Testis (tissue), 3 donors: ENCODE measurements around the gene CROCC2. TPM values are rescaled to one million over a fixed set of nuclear protein-coding genes. Genes with fewer than 3 reads are reported as not detected.

Experiments used
- DNase-seq: peaks from one replicate; pipeline ENCODE4 v3.0.0-alpha.2; 2019
- H3K27ac ChIP-seq, 2 donors: fragments of 200-600 bp; sonication (generic); one replicate each; pipeline ENCODE4 v1.5.1; 2019
- H3K27me3 ChIP-seq: fragments of 200-600 bp; sonication (generic); one replicate; pipeline ENCODE4 v1.5.1; 2019
- H3K36me3 ChIP-seq: fragments of 200-600 bp; sonication (generic); one replicate; pipeline ENCODE4 v1.5.1; 2017; ENCODE audit warnings: low read depth; ENCODE audit errors: missing control alignments
- H3K4me1 ChIP-seq: fragments of 200-600 bp; sonication (generic); one replicate; pipeline ENCODE4 v1.5.1; 2019
- H3K4me3 ChIP-seq, 2 donors: fragments of 200-600 bp; sonication (generic); one replicate each; pipeline ENCODE4 v1.5.1; 2017 to 2019
- H3K9me3 ChIP-seq: fragments of 200-600 bp; sonication (generic); one replicate; pipeline ENCODE4 v1.5.1; 2017
- CTCF ChIP-seq, 3 experiments: fragments of 450-650 bp in 2 of 3; fragments of 200-600 bp in 1 of 3; sonication (generic) in 1 of 3; IDR thresholded peaks; one replicate each; pipeline ENCODE4 v1.5.1; 2016 to 2019; ENCODE audit warnings: antibody characterized with exemption in 3 of 3, mild to moderate bottlenecking in 2 of 3, moderate library complexity in 1 of 3
- POLR2A ChIP-seq: fragments of 450-650 bp; IDR thresholded peaks from one replicate; pipeline ENCODE4 v1.6.1; 2017; ENCODE audit warnings: antibody characterized with exemption, mild to moderate bottlenecking, moderate library complexity
- WGBS, 2 donors: methylation state at CpG; one replicate each; pipeline ENCODE4 v1.1.5; 2018; 5-methylcytosine and 5-hydroxymethylcytosine counted together
- intact Hi-C: fragments of 100-400 bp; cut with DNase I; formaldehyde crosslinking; loops from one replicate; pipeline ENCODE4 v1.15.1; 2023; ENCODE audit warnings: low total_unique reads
- polyA plus RNA-seq: library from polyadenylated mRNA; stranded (reverse); fragments of 350-450 nt; fragmentation: Illumina TruSeq; extraction: RNeasy Lipid Tissue Mini Kit (QIAGEN cat#74804); gene quantifications from one replicate; pipeline ENCODE4 v1.2.3, GENCODE V29; 2014; ENCODE audit warnings: low read depth, low replicate concordance; ENCODE audit not compliant: insufficient read depth
- total RNA-seq, 2 donors: library from RNA; depleted of rRNA; stranded (reverse); fragments of >200 nt; gene quantifications; one replicate each; pipeline ENCODE4 v1.2.3, GENCODE V29; 2016

CROCC2 gene
- total and polyA plus RNA-seq, 3 donors from 2014 or later, result 0.43 to 0.55 (median 0.51) TPM

DNA sequence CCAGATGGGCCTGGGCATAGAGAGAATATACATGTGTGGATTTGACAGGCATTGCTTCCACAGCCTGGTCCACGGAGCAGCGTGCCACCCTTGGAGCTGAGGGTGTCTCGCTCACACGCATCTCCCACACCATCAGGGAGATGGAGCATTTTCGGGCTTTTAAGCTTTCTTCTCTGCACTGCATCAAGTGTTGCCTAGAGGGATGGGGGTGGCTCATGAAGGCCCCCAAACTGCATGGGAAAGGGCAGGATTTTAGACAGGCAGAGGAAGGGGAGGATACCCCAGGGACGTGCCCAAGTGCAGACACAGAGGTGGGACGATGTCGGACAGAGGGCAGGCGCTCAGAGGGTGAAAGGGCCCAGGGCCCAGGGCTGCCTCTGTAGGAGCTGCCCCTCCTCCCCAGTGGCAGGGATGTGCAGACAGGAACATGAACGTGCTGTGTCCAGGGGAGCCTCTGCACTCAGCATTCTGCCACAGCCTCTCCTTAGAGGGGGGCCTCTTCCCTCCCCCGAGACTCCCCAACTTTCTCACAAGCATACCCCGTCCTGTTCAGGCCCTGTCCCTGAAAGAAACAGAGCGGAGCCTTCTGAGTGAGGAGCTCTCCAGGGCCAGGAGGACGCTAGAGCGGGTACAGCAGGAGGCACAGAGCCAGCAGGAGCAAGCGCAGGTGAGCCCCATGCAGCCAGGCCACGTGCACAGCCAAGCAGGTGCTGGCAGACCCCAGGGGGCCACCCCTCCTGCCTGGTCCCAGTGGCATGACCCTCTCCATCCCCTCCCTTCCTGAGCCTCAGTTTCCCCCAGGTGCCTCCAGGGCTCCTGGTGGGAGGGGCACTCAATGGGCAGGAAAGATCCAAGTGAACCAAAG lies 49.4 kb downstream of the CROCC2 start:
- Histone ChIP-seq H3K27ac (no peak overlapping the region), H3K27me3 (no peaks in the 10 kb centered on the region), H3K4me3 (no peak overlapping the region), H3K4me1 (peaks cover 34% of the 10 kb centered on the region), H3K36me3 (no peaks in the 10 kb centered on the region), H3K9me3 (no peaks in the 10 kb centered on the region)
- peak; percentile 14 for DNase-seq
- TF ChIP-seq POLR2A (no peak), CTCF (IDR thresholded peaks at IDR 0.05) (no peak)
- intact Hi-C loops, result no loop called here
- WGBS, 2 donors, result 83 to 90% methylated on average over 14 to 17 of the region's 17 CpGs

- intact Hi-C loops, result no loop called here
- WGBS, 2 donors, result 67 to 72% methylated on average over 15 to 16 of the region's 16 CpGs
- Histone ChIP-seq H3K27me3 (no peaks in the 10 kb centered on the region), H3K36me3 (no peaks in the 10 kb centered on the region), H3K4me3 (no peak overlapping the region), H3K9me3 (no peaks in the 10 kb centered on the region), H3K4me1 (peaks cover 42% of the 10 kb centered on the region), H3K27ac (no peak overlapping the region)
- DNase-seq, result peak; percentile 55
- TF ChIP-seq POLR2A (no peak), CTCF (IDR thresholded peaks at IDR 0.05) (no peak)
Observed at GRCh38 chr2:240956171-240956934, 50.2 kb downstream of the CROCC2 start.

DNA sequence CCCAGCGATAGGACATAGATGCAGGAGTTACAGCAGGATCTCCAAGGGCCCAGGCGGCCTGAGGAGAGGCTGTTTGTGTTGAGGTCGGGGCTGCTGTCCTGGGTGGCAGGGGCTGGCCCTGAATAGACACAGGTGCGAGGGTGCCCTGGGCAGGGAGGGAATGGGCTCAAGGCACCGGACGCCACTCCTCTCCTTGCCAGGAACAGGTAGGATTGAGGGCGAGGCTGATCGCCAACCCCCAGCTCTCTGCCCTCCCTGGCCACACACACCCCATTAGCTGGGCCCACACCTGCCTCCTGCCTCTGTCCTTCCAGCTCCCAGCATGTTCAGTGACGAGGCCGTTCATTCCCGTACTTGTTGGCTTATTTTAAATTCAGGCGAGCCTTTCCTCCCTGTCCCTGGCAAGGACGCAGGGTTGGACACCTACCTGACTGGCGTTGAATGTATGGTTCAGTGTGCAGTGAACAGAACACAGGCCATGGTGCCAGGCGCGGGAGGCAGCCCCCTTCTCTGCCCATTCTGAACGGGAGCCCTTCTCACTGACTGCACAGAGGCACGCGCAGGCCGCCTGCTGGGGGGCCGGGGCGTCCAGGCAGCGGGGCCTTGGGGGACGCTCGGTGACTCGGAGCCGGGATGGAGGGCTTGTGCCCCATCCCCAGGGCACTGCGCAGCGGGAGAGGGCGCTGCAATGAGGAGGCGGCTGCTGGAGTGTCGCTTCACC lies 51.0 kb downstream of the CROCC2 start:
- Histone ChIP-seq H3K27ac (peak overlapping the region; percentile 6 to 19), H3K36me3 (no peaks in the 10 kb centered on the region), H3K9me3 (no peaks in the 10 kb centered on the region), H3K4me1 (peaks cover 47% of the 10 kb centered on the region), H3K27me3 (no peaks in the 10 kb centered on the region), H3K4me3 (no peak overlapping the region)
- WGBS, 2 donors, result 93 to 94% methylated on average over 14 to 32 of the region's 32 CpGs
- DNase-seq, result peak; percentile 13
- intact Hi-C loops, result no loop called here
- TF ChIP-seq POLR2A (no peak), CTCF (IDR thresholded peaks at IDR 0.05) (no peak)

DNA sequence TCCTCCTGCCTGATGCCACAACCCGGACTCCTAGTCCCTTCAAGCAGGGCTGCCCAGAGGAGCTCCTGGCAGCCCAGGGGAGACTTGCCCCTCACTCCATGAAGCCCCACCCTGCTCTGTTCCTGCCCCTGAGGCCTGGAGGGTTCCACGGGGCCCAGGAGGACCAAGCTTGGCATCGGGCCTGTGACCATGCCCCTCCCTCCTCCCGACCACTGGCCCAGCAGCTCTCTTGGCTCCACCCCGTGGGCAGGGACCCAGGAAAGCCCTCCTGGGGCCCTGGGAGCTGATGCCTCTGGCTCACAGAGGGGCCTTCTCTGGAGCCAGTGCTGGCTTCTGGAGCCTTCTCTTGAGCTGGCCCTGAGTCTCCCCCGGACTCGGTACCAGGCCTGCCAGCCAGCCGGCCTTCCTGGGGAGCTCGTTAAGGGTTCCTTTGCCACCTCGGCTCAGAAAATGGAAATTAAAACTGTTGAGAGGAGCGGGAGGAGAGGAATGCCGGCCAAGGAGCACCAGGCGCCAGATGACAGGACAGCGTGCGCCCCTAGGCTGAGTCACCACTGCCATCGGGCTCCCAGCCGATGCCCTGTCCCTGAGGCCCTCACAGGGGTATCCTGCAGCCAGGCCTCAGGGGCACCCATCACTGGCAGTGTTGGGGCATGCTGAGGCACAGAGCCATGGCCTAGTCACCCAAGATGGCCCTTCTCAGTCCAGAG lies 51.7 kb downstream of the CROCC2 start:
- no peak overlapping the region for H3K4me3 ChIP-seq
- no peaks in the 10 kb centered on the region for H3K36me3 ChIP-seq
- DNase-seq, result peak; percentile 18
- H3K27ac ChIP-seq, result peak overlapping the region; percentile 6 to 19
- H3K27me3 ChIP-seq, result no peaks in the 10 kb centered on the region
- TF ChIP-seq CTCF (IDR thresholded peaks at IDR 0.05) (no peak), POLR2A (no peak)
- no peaks in the 10 kb centered on the region for H3K9me3 ChIP-seq
- H3K4me1 ChIP-seq, result peaks cover 54% of the 10 kb centered on the region
- 76 to 81% methylated on average over 9 to 17 of the region's 17 CpGs for WGBS, 2 donors
- intact Hi-C loops, result no loop called here
